OCI-LY7 (cell line): ENCODE measurements around the gene CCNI2. TPM values are rescaled to one million over a fixed set of nuclear protein-coding genes. Genes with fewer than 3 reads are reported as not detected.

Source experiments
- Bru-seq: library from RNA; stranded (reverse); fragments of 400-500 nt; gene quantifications from one replicate; lab custom pipeline; 2021; lab: Mats Ljungman, UMichigan
- BruChase-seq, 2 experiments: library from RNA; stranded (reverse); fragments of 400-500 nt; gene quantifications; one replicate each; lab custom pipeline; 2021; lab: Mats Ljungman, UMichigan
- BruUV-seq: library from RNA; stranded (reverse); fragments of 400-500 nt; replicated peaks from 2 replicates; lab custom pipeline; 2021; lab: Mats Ljungman, UMichigan
- CTCF ChIA-PET: fragments of 300-600 bp; sonication (Branson Sonifier 250); formaldehyde crosslinking; loops from one replicate; lab custom pipeline; 2022; ENCODE audit warnings: antibody characterized with exemption; ENCODE audit not compliant: unreplicated experiment; lab: Charles Lee
- POLR2A ChIA-PET: fragments of 300-600 bp; sonication (Branson Sonifier 250); formaldehyde crosslinking; loops from one replicate; lab custom pipeline; 2022; ENCODE audit warnings: antibody characterized with exemption; lab: Charles Lee
- DNase-seq: peaks from one replicate; pipeline ENCODE4 v3.0.0-alpha.2; 2015; ENCODE audit warnings: low spot score
- H2AFZ ChIP-seq: fragments of 200-600 bp; sonication (generic), shearing (Covaris generic); 2 replicates; pipeline ENCODE4 v1.6.1; 2014; ENCODE audit warnings: mild to moderate bottlenecking, antibody characterized with exemption, low read length, moderate library complexity
- H3K27ac ChIP-seq: fragments of 200-600 bp; sonication (generic); 2 replicates; pipeline ENCODE4 v1.5.1; 2014; ENCODE audit warnings: mixed run types, low read depth, mild to moderate bottlenecking, moderate library complexity, low read length, inconsistent platforms; ENCODE audit not compliant: poor library complexity, severe bottlenecking
- H3K36me3 ChIP-seq: fragments of 200-600 bp; sonication (generic); 2 replicates; pipeline ENCODE4 v1.6.1; 2014; ENCODE audit warnings: mild to moderate bottlenecking, antibody characterized with exemption, low read length, moderate library complexity, mixed read lengths; ENCODE audit not compliant: insufficient read depth
- H3K4me1 ChIP-seq: fragments of 200-600 bp; sonication (generic); 2 replicates; pipeline ENCODE4 v1.5.1; 2014; ENCODE audit warnings: mild to moderate bottlenecking, low read length; ENCODE audit not compliant: insufficient read depth, poor library complexity, severe bottlenecking
- H3K4me2 ChIP-seq: fragments of 200-600 bp; sonication (generic); 2 replicates; pipeline ENCODE4 v1.6.1; 2014; ENCODE audit warnings: mild to moderate bottlenecking, low read length
- H3K4me3 ChIP-seq: fragments of 200-600 bp; sonication (generic); 2 replicates; pipeline ENCODE4 v1.5.1; 2014; ENCODE audit warnings: mild to moderate bottlenecking, low read depth, low read length; ENCODE audit not compliant: poor library complexity, severe bottlenecking
- H3K79me2 ChIP-seq: fragments of 200-600 bp; sonication (generic); 2 replicates; pipeline ENCODE4 v1.6.1; 2016; ENCODE audit warnings: low read depth, mild to moderate bottlenecking, low read length, moderate library complexity, mixed read lengths; ENCODE audit not compliant: insufficient read depth
- H3K9me2 ChIP-seq: fragments of 200-600 bp; sonication (generic); 2 replicates; pipeline ENCODE4 v1.6.1; 2016; ENCODE audit warnings: mild to moderate bottlenecking, low read length, mixed read lengths; ENCODE audit not compliant: insufficient read depth
- H3K9me3 ChIP-seq: fragments of 200-600 bp; sonication (generic); 2 replicates; pipeline ENCODE4 v1.6.1; 2014; ENCODE audit warnings: mild to moderate bottlenecking, mixed run types, low read length, mixed read lengths
- H4K20me1 ChIP-seq: fragments of 200-600 bp; sonication (generic); 2 replicates; pipeline ENCODE4 v1.6.1; 2014; ENCODE audit warnings: mild to moderate bottlenecking, antibody characterized with exemption, low read length, moderate library complexity, mixed read lengths; ENCODE audit not compliant: insufficient read depth
- EZH2phosphoT487 ChIP-seq: fragments of 200-600 bp; sonication (generic); IDR thresholded peaks from 2 replicates; pipeline ENCODE4 v1.6.1; 2018; ENCODE audit warnings: low read depth, borderline replicate concordance, mild to moderate bottlenecking, mixed run types, antibody characterized with exemption, low read length, moderate library complexity, mixed read lengths
- intact Hi-C: fragments of 100-400 bp; cut with micrococcal nuclease; formaldehyde crosslinking; loops from one replicate; pipeline ENCODE4 v1.10.0; 2022; ENCODE audit not compliant: unreplicated experiment
- long read RNA-seq: library from polyadenylated mRNA; stranded (forward); transcript quantifications from one replicate; pipeline ENCODE4 v2.0.0, GENCODE V29; 2022
- total RNA-seq, 2 experiments: library from RNA; depleted of rRNA in 1 of 2; stranded (reverse); fragments of >200 nt in 1 of 2; shearing (Covaris generic) in 1 of 2; gene quantifications; 2 replicates each; pipeline ENCODE4 v1.2.3, GENCODE V29; 2014 to 2022
- TF ChIP-seq, protein P1 (sequence below): fragments of 200-600 bp; sonication (generic); conservative IDR thresholded peaks from 2 replicates; pipeline ENCODE4 v1.5.1; 2014; ENCODE audit warnings: mild to moderate bottlenecking, antibody characterized with exemption, low read length, moderate library complexity, mixed read lengths

Gene CCNI2, protein sequence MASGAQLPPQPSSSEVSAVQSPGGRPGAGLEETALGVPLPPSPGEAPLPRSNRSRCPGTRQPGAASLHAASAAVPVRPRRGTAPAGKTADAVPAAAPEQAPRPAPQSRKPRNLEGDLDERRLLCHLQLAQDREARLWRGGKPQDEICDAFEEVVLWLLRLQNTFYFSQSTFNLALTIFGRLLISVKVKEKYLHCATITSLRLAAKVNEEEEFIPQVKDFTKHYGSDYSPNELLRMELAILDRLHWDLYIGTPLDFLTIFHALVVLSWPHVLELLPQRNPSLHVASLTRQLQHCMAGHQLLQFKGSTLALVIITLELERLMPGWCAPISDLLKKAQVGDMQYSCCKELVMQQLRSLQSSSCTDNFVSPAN
- total RNA-seq (2014; rRNA removed; shearing (Covaris generic)), result not detected in 2 replicates
- not detected in 2 replicates for total RNA-seq (2022)
- Bru-seq, nascent RNA, result percentile 11 among the genes with signal in this experiment
- BruChase-seq, experiment 1, labeled RNA remaining after a 6-hour chase, result percentile 11 among the genes with signal in this experiment
- BruChase-seq, experiment 2, labeled RNA remaining after a 2-hour chase, result not detected
- long read RNA-seq, result 0 reads

DNA sequence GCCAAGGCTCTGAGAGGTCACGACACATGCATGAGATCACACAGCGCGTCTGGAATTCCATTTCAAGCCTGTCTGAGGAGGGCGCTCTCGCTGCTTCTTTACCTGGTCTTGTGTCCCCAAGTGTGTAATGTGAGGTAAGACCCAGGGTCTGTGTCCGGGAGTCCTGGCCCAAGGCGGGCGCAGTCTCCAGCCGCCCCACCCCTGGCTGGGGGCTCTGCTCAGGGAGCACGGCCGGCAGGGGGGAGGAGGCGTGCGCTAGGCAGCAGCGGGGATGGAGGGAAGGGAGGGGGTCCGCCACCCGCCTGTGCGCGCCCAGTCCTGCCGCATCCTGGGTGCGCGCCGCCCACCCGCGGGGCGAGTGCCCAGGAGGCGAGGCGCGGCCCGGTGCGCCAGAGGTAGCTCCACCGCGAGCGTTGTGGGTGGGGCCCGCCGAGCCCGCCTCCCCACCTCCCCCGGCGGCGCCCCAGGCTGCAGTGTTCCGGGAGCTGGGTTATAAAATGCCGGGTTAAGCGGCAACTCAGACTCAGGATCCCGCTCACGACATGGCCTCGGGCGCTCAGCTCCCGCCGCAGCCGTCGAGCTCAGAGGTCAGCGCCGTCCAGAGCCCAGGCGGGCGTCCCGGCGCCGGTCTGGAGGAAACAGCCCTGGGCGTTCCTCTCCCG lies at the start of gene CCNI2:
Gene CCNI2, plus strand, starts transcription at position 473 of the 662 bp plus-strand sequence. Its CDS starts 70 bp downstream, at position 543.
- Histone ChIP-seq H2AFZ (0 out of 2 replicates have a peak within 1 kb of the TSS, but pooled peaks have one; percentile 17), H3K4me2 (peak within 1 kb of the TSS; percentile 57)
- TF ChIP-seq, protein P1, sequence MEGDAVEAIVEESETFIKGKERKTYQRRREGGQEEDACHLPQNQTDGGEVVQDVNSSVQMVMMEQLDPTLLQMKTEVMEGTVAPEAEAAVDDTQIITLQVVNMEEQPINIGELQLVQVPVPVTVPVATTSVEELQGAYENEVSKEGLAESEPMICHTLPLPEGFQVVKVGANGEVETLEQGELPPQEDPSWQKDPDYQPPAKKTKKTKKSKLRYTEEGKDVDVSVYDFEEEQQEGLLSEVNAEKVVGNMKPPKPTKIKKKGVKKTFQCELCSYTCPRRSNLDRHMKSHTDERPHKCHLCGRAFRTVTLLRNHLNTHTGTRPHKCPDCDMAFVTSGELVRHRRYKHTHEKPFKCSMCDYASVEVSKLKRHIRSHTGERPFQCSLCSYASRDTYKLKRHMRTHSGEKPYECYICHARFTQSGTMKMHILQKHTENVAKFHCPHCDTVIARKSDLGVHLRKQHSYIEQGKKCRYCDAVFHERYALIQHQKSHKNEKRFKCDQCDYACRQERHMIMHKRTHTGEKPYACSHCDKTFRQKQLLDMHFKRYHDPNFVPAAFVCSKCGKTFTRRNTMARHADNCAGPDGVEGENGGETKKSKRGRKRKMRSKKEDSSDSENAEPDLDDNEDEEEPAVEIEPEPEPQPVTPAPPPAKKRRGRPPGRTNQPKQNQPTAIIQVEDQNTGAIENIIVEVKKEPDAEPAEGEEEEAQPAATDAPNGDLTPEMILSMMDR, result peak; percentile 60
- TF ChIP-seq EZH2phosphoT487, result no peak

DNA sequence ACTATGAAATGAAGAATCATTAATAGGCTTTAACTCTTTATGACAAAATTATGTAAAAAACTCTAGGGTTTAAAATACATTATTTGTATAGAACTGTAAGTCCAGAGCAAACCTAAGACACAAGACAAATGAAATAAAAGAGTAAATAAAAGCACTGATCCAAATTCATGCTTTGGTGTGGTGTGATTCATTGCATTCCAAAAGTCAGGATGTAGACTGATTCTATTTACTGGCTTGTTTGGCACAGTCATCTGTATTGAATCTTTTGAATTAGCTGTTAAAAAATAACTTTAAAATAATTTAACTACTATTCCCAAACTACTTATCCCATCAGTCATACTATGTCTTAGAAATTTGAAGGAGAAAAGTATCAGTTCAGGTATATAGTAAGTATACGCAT lies 42.4 kb upstream of the CCNI2 start:
- no peak overlapping the region for H3K27ac ChIP-seq
- no peaks in the 10 kb centered on the region for H3K9me2 ChIP-seq
- H3K4me2 ChIP-seq, result no peak overlapping the region
- no peak for DNase-seq
- intact Hi-C loops, result loop anchor here (5.0 kb wide), 1 partner anchor 178 kb away; no protein-coding TSS in a partner anchor
- peaks cover 17% of the 10 kb centered on the region for H3K36me3 ChIP-seq
- CTCF ChIA-PET, result no interaction called here
- H3K4me3 ChIP-seq, result no peak overlapping the region
- H2AFZ ChIP-seq, result no peak overlapping the region
- no peaks in the 10 kb centered on the region for H3K9me3 ChIP-seq
- no peaks in the 10 kb centered on the region for H3K79me2 ChIP-seq
- no peaks in the 10 kb centered on the region for H3K4me1 ChIP-seq
- POLR2A ChIA-PET, result interaction anchor here (1.1 kb wide), 1 partner anchor 36 kb away, joined by 3 read pairs; no protein-coding TSS in a partner anchor
- TF ChIP-seq, protein P1, result no peak
- no peak for TF ChIP-seq EZH2phosphoT487
- no peaks in the 10 kb centered on the region for H4K20me1 ChIP-seq
- no TSS peak for BruUV-seq

More for the DNA sequence above, at the start of gene CCNI2:
- H3K27ac ChIP-seq, result no peak within 1 kb of the TSS
- no peaks in the 10 kb centered on the region for H3K9me2 ChIP-seq
- no peaks in the 10 kb centered on the region for H3K36me3 ChIP-seq
- H3K9me3 ChIP-seq, result no peaks in the 10 kb centered on the region
- CTCF ChIA-PET, result interaction anchor here (0.5 to 1.1 kb wide), 2 partner anchors 10 to 169 kb away, joined by 3 to 4 read pairs; partner anchors contain the start of gene KIF3A
- peak; percentile 15 for DNase-seq
- H3K4me3 ChIP-seq, result peak within 1 kb of the TSS; percentile 51
- no peaks in the 10 kb centered on the region for H4K20me1 ChIP-seq
- intact Hi-C loops, result no loop called here
- no TSS peak for BruUV-seq
- POLR2A ChIA-PET, result interaction anchor here (0.6 kb wide), 2 partner anchors 78 to 546 kb away, joined by 3 read pairs; no protein-coding TSS in a partner anchor
- no peaks in the 10 kb centered on the region for H3K4me1 ChIP-seq
- H3K79me2 ChIP-seq, result no peaks in the 10 kb centered on the region
